NCI-H187 (cell line): ENCODE data around the gene EDRF1.
"Not testable (repeated sequence)": the region's sequence is repeated elsewhere in the genome, so short reads cannot be mapped to it uniquely, and the experiment has no call there.

ENCODE experiments used
- DNase-seq, 2 experiments: peaks; one replicate each; lab custom pipeline; 2025; lab: John Stamatoyannopoulos, UW

Gene EDRF1, protein sequence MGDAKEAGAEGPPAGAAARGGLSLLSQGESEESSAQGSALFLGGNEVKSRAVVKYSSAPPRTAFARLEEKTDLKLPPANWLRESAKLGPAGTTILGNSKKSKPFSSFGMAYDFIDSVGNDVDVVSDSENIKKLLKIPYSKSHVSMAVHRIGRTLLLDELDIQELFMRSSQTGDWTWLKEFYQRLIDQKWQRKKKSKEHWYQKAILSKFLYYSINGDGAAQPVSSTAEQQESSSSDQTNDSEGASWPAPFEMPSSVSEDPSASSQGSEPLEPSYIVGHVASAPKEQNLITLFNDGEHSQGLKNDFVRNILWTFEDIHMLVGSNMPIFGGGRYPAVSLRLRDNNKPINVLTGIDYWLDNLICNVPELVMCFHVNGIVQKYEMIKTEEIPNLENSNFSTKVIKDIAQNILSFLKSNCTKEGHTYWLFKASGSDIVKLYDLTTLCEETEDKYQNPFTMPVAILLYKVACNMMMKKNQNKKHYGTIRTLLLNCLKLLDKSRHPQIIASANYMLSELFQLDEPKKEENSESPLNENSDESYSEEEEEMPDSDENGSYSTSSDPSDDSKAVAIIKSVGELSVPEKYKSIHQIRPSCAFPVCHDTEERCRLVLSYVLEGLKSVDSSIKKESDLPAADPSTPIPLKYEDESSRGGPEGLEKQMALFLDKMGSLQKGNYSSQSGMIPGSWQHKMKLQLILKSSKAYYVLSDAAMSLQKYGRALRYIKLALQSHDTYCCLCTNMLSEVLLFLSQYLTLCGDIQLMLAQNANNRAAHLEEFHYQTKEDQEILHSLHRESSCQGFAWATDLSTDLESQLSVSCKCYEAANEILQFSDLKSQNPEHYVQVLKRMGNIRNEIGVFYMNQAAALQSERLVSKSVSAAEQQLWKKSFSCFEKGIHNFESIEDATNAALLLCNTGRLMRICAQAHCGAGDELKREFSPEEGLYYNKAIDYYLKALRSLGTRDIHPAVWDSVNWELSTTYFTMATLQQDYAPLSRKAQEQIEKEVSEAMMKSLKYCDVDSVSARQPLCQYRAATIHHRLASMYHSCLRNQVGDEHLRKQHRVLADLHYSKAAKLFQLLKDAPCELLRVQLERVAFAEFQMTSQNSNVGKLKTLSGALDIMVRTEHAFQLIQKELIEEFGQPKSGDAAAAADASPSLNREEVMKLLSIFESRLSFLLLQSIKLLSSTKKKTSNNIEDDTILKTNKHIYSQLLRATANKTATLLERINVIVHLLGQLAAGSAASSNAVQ

DNA sequence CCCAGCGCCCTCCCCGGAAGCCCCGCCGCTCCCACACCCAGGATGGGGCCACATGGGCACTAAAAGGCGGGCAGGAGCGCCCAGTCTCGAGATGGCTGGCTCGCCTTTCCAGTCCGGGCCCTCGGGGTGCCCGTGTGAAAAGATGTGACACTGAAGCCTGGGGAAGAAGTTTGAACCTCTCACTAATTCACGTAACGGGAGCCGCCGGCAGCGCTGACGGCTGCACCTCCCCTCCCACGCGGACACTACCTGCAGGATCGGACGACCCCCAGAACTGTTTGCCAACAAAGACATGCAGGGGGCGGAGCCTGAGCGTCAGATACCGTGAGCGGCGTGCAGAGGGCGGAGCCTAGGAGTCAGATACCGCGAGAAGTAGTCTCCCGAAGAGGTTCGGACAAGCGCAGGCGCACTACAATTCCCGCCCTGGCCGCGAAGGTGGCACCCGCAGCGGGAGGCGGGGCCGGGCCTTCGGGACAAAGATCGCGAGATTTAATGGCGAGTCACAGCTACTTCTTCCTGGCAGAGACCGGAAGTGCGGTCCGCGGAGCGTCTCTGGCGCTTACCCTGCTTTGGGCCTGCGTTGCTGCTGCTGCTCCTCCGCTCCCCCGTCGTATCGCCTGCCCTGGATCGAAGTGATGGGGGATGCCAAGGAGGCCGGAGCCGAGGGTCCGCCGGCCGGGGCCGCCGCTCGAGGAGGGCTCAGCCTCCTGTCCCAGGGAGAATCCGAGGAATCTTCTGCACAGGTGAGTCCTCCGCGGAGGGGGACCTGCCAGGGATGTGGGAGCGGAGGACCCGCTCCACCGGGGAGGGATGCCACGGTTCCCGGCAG is at the start of gene EDRF1:
TSS of gene EDRF1 (plus strand) at position 537 of the 829 bp plus-strand sequence. CDS start at position 636, 99 bp downstream.
- peak; percentile 90 to 91 for DNase-seq

DNA sequence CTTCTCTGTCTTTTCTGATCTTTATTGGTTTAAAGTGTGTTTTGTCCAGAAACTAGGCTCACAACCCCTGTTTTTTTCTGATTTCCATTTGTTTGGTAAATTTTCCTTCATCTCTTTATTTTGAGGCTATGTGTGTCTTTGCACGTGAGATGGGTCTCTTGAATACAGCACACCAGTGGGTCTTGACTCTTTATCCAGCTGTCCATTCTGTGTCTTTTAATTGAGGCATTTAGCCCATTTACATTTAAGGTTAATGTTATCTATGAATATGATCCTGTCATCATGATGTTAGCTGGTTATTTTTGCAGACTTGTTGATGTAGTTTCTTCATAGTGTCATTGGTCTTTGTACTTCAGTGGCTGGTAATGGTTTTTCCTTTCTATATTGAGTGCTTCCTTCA is 46.6 kb upstream of the EDRF1 start:
- no peak for DNase-seq

DNA sequence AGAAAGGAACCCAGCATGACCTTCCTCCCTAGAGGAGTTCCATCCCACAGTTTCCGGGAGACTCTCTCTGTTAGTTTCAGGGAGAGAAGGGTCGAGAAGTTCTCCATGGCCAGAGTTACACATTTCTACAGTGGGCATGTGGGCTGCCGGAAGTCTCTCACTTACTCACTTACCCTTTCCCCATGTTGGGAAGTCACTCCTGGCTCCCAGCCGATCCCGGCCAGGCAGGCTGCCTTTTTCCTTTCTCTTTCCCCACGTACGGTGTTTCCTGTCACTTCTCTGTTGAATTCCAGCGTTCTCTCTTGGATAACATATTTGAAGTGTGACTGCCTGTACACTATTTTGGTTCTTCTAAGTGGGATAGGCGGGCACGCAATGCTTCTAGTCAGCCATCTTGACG is 40.1 kb upstream of the EDRF1 start:
- no peak for DNase-seq

DNA sequence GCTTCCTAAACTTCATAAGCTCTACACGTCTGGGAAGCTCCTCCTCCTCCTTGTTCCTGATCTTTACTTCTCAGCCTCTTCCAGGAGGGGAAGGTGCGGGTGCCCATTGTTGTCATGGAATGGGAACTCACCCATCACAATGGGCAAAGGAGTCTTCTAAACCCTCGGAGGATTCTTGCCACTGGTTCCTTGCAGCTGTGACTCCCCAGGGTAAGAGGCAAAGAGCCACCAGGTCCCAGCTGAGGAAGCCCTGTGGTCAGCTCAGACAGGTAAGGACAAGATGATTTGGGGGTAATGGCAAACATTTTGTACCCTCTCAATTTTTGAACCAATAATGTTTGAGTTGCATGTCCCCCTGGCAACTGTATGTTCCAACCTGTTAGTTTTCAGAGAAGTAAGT is 36.4 kb upstream of the EDRF1 start, which contains the start of gene TEX36:
TSS of gene TEX36 (minus strand) at position 101 of the 400 bp plus-strand sequence. CDS start 174 bp downstream, outside the sequence.
- no peak for DNase-seq

DNA sequence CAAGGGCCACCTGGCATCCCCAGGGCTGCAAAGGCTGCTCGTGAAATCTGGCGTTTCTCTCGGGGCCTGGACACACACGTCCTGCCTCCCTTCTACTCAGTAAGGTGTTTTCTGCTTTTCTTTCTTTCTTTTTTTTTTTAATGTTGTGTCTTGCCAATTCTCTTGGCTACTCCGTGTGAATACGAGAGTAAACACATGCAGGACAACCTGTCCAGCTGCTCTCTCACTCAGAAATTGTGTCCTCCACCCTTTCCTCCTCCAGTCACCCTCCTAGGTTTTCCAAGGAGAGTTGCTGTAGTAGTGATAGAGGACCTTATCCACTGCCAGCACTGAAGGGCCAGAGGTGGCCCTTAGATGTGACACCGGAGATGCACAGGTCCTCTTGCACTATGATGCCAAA is 35.7 kb upstream of the EDRF1 start:
- no peak for DNase-seq

DNA sequence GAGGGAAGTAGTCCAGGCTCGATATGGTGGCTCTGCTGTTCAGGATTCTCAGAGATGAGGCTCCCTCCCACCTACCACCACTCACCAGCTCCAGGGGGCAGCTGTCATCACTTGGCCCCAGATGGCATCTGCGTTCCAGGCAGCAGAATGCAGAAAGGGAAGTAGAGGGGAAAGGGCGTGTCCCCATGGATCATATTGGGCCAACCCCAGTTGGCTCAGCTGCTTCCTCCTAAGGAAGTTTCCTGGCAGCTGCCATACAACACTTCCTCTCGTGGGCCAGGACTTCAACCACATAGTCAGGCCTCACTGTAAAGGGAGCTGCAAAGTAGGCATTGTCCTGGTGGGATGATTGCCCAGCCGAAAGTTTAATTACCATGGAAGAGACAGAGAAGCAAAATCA is 34.9 kb upstream of the EDRF1 start:
- no peak for DNase-seq

DNA sequence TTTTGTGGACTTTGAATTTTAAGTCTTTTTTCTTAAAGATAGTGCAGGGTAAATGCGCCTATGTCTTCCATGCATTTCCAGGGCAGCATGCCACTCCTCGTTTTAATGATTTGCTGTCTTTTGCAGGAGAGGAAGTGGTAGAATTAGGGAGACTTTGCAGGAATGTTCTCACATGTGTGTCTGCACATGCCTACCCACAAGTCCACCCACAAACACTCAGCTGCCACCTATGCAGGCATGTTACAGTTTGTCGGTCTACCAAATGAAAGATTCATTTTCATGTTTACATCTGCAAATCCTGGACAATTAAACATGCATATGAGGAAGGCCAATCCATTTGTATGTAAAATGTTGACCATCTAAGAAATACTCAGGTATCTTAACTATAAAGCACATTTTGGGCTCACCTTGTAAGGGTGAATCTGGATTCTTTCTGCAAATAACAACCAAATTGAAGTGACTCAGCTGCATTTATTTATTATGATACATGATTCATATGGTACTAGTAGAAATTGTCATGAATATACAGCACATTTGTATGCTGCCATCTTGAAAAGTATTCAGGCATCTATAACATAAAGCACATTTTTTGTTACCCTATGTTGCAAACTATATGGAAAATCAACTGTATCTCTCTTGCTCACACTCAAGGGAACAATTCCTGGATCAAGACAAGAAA is 31.9 kb upstream of the EDRF1 start:
- DNase-seq, result no peak

DNA sequence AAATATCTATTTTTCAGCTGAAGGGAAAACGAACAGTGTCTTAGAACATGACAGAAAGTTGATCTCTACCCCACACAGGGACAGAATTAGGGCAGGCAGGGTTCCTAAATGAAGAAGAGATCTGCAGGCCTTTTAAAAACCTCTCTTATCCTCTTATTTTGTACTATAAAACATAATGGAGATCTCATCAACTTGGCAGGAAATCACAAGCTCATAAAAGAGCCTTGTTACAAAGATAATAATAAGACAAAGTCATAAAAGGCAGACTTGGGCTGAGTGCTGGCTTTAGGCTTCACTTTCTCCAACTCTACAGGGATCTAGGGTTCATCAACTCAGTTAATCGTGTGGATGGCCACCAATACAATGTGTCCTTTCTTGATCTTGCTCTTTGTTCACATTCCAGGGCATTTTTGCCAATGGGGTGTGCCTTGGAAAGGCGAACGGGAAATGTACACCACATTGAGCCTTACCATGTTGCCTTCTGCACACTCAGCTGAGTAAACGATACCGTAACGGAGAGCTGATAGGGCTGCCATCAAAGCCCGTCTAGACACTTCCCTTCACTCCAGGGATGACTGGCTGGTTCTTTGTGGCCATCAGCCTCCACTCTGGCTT is 29.4 kb upstream of the EDRF1 start:
- DNase-seq, result no peak

DNA sequence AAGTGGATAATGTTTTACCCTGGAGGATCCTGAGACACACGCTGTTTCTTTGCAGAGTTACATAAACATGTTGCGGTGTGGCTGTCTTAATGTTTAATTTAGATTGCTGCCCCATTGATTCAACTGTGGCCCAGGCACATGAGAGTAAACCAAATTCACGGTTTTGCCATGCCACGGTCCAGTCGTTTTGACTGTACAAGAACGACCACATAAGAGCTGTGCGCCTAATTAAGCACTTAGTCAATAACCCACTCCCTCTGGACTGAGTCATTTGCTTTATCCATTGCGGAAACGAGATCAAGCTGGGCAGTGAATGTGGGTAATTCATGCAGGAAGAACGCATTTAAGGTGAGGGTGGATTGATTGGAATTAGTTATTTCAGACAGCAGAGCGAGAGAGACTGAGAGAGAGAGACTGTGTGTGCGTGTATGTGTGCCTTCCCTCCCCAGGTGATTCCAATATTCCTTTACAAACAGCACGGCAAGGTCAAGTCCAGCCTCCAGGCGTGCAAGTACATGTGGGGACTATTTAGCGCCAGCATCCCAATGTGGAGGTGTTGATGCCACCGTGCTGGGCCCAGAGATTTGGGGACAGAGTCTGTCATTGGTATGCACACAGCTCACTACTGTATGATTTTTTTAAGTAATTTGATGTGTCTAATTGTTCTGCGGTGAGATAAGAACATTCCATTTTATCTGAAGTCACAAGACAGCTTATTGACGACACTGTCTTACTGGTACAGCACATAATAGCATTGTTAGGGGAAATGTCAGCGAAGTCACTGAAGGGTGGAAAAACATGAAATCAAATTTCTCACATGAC is 28.1 kb upstream of the EDRF1 start:
- peak in 1 of 2 experiments; percentile 2 for DNase-seq

DNA sequence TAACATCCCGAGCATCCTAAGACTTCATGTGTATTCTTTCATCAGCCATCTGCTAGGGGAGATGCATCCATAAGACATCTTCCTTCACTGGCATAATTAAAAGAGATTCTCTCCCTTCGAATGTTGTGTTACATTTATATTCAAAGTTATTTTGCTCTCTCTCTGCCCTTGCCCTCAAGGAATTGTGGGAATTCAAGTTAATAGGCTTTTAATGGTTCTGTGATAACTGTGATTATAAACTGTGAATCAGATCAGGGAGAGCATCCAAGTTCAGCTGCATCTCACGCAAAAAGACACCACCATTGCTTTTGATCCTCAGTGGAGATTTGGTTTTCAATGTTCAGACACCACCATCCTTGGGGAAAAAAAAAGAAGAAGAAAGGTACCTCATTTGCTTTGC is 27.3 kb upstream of the EDRF1 start:
- no peak for DNase-seq

DNA sequence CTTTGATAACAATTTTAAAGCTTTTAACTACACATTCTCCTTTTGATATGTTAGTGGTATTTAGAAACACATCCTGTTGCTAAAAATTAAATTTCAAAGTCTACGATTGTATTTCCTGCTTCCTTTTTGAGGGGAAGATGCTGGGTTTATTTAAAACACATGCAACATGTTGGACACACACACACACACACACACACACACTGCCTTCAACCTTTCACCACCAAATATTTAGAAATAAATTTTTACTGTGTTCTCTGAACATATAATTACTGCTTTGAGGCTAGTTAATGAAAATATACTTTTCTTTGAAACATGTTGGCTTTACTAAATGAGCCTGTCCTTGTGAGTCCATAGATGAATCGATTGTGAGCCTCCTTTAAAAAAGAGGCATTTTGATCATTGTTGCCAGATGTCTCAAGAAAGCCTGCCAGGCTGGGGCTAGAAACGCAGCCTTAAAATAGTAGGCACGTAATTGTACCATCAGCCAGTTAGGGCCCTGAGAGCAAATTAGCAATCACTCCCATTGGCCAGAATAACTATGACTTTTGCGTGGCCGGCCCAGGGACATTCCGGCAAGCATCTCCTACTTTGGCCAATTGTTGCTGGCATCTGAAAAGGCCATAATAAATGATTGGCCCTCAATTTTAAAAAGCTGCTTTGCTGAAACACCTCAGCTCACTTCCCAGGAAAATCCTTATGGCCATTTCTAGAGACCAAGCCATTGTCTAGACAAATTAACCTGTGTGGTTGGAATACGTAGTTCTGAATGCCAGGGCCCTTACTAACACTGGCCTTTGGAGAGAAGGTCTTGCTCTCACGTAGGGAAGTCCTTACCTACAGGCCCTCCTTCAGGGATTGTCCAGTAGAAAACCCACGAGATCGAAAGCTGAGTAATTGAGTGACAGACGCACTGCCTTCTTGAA is 26.6 kb upstream of the EDRF1 start:
- no peak for DNase-seq

DNA sequence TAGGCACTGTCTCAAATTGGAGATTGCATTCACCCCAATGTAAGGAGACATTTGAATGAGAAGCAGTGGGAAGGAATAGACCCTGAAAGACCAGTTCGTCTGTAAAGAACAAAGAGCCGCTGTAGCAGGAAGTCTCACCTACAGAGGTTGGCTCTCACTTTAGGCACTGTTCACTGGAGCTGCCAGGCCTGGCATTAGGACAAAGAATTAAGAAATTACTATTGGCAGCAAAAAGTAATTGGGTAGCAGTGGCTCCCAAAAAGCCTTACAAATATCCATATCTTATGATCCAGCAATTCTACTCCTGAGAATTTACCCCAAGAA is 26.0 kb upstream of the EDRF1 start:
- no peak for DNase-seq

DNA sequence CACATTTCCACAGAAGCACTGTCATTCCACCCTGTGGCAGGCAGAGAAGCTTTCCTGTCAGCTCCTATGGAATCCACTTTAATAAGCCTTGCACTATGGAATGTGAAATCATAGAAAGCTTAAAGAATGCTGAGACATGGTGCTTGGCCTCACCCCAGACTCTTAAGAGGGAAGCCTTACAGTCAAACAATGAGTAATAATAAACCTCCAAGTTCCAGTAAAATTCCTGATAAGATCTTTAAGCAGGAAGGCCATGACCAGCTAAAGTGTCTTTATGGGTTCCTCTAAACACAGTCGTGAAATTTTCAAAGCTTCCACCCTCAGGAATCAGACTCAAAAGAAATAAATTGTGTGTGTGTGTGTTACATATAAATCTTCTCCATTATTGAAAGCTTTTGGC is 24.6 kb upstream of the EDRF1 start:
- DNase-seq, result no peak

DNA sequence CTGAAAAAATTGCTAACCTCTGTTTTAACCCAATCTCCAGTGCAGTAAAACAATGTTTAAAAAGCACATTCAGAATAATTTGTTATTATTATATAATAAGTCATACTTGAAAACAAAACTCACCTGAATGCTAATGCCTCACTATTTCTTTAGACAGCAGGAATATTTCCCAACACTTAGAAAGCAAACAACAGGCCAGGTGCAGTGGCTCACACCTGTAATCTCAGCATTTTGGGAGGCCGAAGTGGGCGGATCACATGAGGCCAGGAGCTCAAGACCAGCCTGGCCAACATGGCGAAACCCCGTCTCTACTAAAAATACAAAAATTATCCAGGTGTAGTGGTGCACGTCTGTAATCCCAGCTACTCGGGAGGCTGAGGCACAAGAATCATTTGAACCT is 22.6 kb upstream of the EDRF1 start:
- not testable (repeated sequence) for DNase-seq

DNA sequence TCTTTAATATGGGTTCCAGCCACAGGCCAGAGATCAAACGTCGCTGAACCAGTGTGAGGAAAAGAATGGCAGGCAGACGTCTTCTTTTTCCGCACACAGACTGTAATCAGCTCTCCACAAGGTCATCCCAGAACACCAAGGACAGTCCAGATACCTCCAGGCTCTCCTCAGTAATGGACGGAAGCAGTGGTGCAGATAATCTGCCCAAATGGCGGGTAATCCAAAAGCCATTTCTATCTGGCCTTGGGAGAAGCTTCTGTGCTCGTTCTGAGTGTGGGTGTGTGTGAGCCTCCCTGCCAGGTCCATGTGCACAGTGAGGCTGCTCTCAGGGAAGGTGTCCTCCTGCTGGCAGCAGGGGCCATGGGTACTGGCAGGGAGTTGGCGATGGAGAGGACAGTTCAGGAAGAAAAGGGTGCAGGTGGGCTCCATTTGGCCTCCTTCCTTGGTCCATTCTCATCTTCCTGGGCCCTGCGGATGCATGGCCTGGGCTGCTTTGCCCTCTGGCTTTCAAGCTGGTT is 21.0 kb upstream of the EDRF1 start:
- no peak for DNase-seq

DNA sequence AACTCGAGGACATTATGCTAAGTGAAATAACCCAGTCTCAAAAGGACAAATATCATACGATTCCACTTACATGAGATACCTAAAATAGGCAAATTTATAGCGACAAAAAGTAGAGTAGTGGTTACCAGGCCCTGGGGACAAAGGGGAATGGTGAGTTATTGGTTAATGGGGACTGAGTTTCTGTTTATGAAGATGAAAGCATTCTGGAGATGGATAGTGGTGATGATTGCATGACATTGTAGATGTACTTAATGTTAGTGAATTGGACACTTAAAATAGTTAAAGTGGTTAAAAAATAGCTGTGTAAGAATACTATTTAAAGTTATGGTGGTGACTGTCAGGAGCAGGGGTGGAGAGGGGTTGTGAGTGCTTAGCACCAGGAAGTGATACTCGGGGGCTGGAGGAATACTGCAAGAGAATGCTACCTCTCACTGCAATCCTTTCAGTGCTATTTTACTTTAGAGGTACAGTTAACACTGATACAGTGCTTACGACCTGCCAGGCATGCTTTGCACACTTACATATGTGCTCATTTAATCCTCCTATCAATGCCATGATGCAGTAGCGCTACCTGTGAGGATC is 19.9 kb upstream of the EDRF1 start:
- no peak for DNase-seq

DNA sequence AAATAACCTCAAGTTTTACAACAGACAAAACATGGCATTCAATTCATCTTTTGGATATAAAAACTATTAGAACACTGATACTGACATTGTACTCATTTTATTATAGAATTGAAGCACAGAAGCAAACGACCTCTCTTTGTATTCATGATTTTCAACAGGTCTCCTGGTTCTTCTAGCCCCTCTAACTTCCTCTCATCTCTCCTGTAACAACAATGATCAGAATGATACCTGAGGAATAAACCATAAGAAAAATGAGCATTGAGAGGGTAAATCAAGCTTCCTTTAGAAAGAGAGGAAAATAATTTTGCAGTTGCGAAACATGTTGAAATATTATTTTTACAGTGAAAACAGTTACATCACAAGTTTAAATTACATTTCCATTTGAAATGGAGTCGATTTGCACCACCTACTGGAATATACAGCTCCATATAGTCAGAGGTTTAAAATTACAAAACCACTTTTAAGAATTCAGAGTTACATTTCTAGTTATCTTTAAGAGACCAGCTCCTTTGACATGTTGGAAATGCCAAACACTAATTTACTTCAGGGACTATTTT is 19.1 kb upstream of the EDRF1 start:
- DNase-seq, result no peak
